Measurements from ENCODE around the gene NOL3. TPM values are rescaled to one million over a fixed set of nuclear protein-coding genes. Genes with fewer than 3 reads are reported as not detected.

NOL3 gene
- total and polyA plus RNA-seq, 9 of the 15 experiments (the other 6 are each of a cell fraction or from before 2014, with no cell fraction given), result 0.45 to 14.0 (median 5.4) TPM

DNA sequence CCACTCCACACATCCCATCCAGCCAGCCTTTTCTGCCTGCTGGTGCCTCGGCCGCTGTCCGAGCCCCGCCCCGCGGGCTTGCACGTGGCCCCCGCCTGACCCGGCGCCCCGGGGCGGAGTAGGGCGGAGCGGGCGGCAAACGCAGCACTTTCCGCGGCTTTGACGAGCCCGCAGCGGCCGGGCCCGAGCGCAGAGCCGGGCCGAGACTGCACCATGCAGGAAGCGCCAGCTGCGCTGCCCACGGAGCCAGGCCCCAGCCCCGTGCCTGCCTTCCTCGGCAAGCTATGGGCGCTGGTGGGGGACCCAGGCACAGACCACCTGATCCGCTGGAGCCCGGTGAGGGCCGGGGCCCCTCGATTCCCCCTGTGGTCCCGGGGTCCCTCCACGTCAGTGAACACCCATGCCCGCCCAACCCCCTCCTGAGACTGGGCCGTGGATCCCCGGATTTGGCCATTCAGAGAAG, 5.7 kb upstream of the NOL3 start, which contains the start of gene HSF4 (continued):
- TF ChIP-seq DACH1 (IDR thresholded peaks at IDR 0.05; ENCODE audit: partially characterized antibody) (no peak), TOE1 (IDR thresholded peaks at IDR 0.05; ENCODE audit: borderline replicate concordance) (no peak), TOE1 (CRISPR knock-in tag; IDR thresholded peaks at IDR 0.05; ENCODE audit: borderline replicate concordance, low read depth) (no peak), HDAC1 (IDR thresholded peaks at IDR 0.05) (peak in 1 of 2 experiments; percentile 9; a peak in 1 of 4 replicates), LEF1 (IDR thresholded peaks at IDR 0.05) (no peak), ELF4 (CRISPR knock-in tag; IDR thresholded peaks at IDR 0.05) (no peak), PHF8 (IDR thresholded peaks at IDR 0.05; ENCODE audit: borderline replicate concordance, low read length) (peak; percentile 70; the same call in 1 of the 2 replicates), ZBED1 (IDR thresholded peaks at IDR 0.05) (no peak), GATAD2B (IDR thresholded peaks at IDR 0.05; ENCODE audit: borderline replicate concordance) (0 out of 2 replicates have a peak, but pooled peaks have one; percentile 71), ZFPM2 (CRISPR knock-in tag; IDR thresholded peaks at IDR 0.05) (no peak)
- TF ChIP-seq, protein P1, sequence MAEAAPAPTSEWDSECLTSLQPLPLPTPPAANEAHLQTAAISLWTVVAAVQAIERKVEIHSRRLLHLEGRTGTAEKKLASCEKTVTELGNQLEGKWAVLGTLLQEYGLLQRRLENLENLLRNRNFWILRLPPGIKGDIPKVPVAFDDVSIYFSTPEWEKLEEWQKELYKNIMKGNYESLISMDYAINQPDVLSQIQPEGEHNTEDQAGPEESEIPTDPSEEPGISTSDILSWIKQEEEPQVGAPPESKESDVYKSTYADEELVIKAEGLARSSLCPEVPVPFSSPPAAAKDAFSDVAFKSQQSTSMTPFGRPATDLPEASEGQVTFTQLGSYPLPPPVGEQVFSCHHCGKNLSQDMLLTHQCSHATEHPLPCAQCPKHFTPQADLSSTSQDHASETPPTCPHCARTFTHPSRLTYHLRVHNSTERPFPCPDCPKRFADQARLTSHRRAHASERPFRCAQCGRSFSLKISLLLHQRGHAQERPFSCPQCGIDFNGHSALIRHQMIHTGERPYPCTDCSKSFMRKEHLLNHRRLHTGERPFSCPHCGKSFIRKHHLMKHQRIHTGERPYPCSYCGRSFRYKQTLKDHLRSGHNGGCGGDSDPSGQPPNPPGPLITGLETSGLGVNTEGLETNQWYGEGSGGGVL (CRISPR knock-in tag; IDR thresholded peaks at IDR 0.05), result no peak
- TF ChIP-seq, protein P2, sequence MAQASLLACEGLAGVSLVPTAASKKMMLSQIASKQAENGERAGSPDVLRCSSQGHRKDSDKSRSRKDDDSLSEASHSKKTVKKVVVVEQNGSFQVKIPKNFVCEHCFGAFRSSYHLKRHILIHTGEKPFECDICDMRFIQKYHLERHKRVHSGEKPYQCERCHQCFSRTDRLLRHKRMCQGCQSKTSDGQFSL (CRISPR knock-in tag; IDR thresholded peaks at IDR 0.05), result no peak
- TF ChIP-seq, protein P2 (tag; IDR thresholded peaks at IDR 0.05), result no peak
- TF ChIP-seq, protein P3, sequence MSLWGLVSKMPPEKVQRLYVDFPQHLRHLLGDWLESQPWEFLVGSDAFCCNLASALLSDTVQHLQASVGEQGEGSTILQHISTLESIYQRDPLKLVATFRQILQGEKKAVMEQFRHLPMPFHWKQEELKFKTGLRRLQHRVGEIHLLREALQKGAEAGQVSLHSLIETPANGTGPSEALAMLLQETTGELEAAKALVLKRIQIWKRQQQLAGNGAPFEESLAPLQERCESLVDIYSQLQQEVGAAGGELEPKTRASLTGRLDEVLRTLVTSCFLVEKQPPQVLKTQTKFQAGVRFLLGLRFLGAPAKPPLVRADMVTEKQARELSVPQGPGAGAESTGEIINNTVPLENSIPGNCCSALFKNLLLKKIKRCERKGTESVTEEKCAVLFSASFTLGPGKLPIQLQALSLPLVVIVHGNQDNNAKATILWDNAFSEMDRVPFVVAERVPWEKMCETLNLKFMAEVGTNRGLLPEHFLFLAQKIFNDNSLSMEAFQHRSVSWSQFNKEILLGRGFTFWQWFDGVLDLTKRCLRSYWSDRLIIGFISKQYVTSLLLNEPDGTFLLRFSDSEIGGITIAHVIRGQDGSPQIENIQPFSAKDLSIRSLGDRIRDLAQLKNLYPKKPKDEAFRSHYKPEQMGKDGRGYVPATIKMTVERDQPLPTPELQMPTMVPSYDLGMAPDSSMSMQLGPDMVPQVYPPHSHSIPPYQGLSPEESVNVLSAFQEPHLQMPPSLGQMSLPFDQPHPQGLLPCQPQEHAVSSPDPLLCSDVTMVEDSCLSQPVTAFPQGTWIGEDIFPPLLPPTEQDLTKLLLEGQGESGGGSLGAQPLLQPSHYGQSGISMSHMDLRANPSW (CRISPR knock-in tag; IDR thresholded peaks at IDR 0.05), result no peak
- TF ChIP-seq, protein P4, sequence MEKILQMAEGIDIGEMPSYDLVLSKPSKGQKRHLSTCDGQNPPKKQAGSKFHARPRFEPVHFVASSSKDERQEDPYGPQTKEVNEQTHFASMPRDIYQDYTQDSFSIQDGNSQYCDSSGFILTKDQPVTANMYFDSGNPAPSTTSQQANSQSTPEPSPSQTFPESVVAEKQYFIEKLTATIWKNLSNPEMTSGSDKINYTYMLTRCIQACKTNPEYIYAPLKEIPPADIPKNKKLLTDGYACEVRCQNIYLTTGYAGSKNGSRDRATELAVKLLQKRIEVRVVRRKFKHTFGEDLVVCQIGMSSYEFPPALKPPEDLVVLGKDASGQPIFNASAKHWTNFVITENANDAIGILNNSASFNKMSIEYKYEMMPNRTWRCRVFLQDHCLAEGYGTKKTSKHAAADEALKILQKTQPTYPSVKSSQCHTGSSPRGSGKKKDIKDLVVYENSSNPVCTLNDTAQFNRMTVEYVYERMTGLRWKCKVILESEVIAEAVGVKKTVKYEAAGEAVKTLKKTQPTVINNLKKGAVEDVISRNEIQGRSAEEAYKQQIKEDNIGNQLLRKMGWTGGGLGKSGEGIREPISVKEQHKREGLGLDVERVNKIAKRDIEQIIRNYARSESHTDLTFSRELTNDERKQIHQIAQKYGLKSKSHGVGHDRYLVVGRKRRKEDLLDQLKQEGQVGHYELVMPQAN (IDR thresholded peaks at IDR 0.05; ENCODE audit: borderline replicate concordance), result no peak
